Measurements from ENCODE around the gene LCT.
"Not testable (repeated sequence)": the region's sequence is repeated elsewhere in the genome, so short reads cannot be mapped to it uniquely, and the experiment has no call there.

LCT gene

GRCh38 chr2:135836596-135837270 is at the start of gene LCT:
Gene LCT (minus strand): TSS chr2:135837184. CDS start chr2:135837169, 15 bp downstream.
- DNase-seq: no peak

GRCh38 chr2:135885709-135886108 is 48.7 kb upstream of the LCT start:
- no peak for DNase-seq

- DNase-seq: no peak
These were observed 45.4 kb upstream of the LCT start for GRCh38 chr2:135882415-135882814.

GRCh38 chr2:135876770-135877169 is 39.8 kb upstream of the LCT start:
- DNase-seq: not testable (repeated sequence)

- peak; percentile 97 for DNase-seq
These were observed 39.2 kb upstream of the LCT start, which contains the start of gene MCM6 for GRCh38 chr2:135876066-135876711. Gene MCM6 (minus strand): TSS chr2:135876443. CDS start chr2:135876365, 78 bp downstream.

- DNase-seq: peak; percentile 16
These were observed 38.6 kb upstream of the LCT start for GRCh38 chr2:135875491-135876065.

- DNase-seq: no peak
These were observed 37.9 kb upstream of the LCT start for GRCh38 chr2:135874777-135875365.

- DNase-seq: no peak
These were observed 33.6 kb upstream of the LCT start for GRCh38 chr2:135870571-135870970.

- no peak for DNase-seq
These were observed 26.2 kb upstream of the LCT start for GRCh38 chr2:135863233-135863632.

- no peak for DNase-seq
These were observed 25.7 kb upstream of the LCT start for GRCh38 chr2:135862718-135863117.

GRCh38 chr2:135853401-135853800 is 16.4 kb upstream of the LCT start:
- DNase-seq: no peak

- DNase-seq: no peak
These were observed 14.9 kb upstream of the LCT start for GRCh38 chr2:135851858-135852257.

GRCh38 chr2:135850892-135851668 is 14.1 kb upstream of the LCT start:
- no peak for DNase-seq

- no peak for DNase-seq
These were observed 12.1 kb upstream of the LCT start for GRCh38 chr2:135849087-135849486.

- no peak for DNase-seq
These were observed 9.0 kb upstream of the LCT start for GRCh38 chr2:135845997-135846396.

GRCh38 chr2:135845257-135845656 is 8.3 kb upstream of the LCT start:
- no peak for DNase-seq

- no peak for DNase-seq
These were observed 7.4 kb upstream of the LCT start for GRCh38 chr2:135844301-135844895.

GRCh38 chr2:135843671-135844070 is 6.7 kb upstream of the LCT start:
- DNase-seq: no peak

GRCh38 chr2:135840601-135841000 is 3.6 kb upstream of the LCT start:
- no peak for DNase-seq

- no peak for DNase-seq
These were observed 2.7 kb upstream of the LCT start for GRCh38 chr2:135839713-135840112.

GRCh38 chr2:135838502-135838901 is 1.5 kb upstream of the LCT start:
- no peak for DNase-seq

GRCh38 chr2:135832891-135833290 is 4.1 kb downstream of the LCT start:
- no peak for DNase-seq
